Right atrium auricular region (tissue), 2 donors: ENCODE data around the gene TP53TG5. TPM values are rescaled to one million over a fixed set of nuclear protein-coding genes. Genes with fewer than 3 reads are reported as not detected.

Experiments used
- DNase-seq: peaks from one replicate; pipeline ENCODE4 v3.0.0-alpha.2; 2019; ENCODE audit warnings: low spot score
- H3K27ac ChIP-seq, 2 donors: fragments of 200-600 bp; sonication (generic); 1 replicate in 1 of 2; 2 replicates in 1 of 2; pipeline ENCODE4 v1.5.1; 2016 to 2019
- H3K27me3 ChIP-seq, 2 donors: fragments of 200-600 bp; sonication (generic); one replicate each; pipeline versions ENCODE4 v1.5.1 to v1.6.0; 2017 to 2019
- H3K36me3 ChIP-seq: fragments of 200-600 bp; sonication (generic); one replicate; pipeline ENCODE4 v1.5.1; 2016
- H3K4me1 ChIP-seq, 2 donors: fragments of 200-600 bp; sonication (generic); one replicate each; pipeline versions ENCODE4 v1.5.1 to v1.6.0; 2017 to 2019
- H3K4me3 ChIP-seq, 2 donors: fragments of 200-600 bp; sonication (generic); 1 replicate in 1 of 2; 2 replicates in 1 of 2; pipeline ENCODE4 v1.5.1; 2017 to 2019; ENCODE audit warnings: mild to moderate bottlenecking in 1 of 2, moderate library complexity in 1 of 2
- H3K9me3 ChIP-seq, 2 donors: fragments of 200-600 bp; sonication (generic); one replicate each; pipeline ENCODE4 v1.5.1; 2019
- CTCF ChIP-seq, 2 donors: fragments of 200-600 bp; sonication (generic); IDR thresholded peaks; one replicate each; pipeline ENCODE4 v1.5.1; 2019; ENCODE audit warnings: antibody characterized with exemption in 2 of 2
- microRNA-seq, 2 donors: library from miRNA; unstranded; fragments of <30 nt; microRNA quantifications; one replicate each; pipeline ENCODE4, GENCODE V29; 2016 to 2017; ENCODE audit warnings: borderline number of aligned reads in 2 of 2, borderline replicate concordance in 1 of 2
- total RNA-seq, 2 donors: library from RNA; depleted of rRNA; stranded (reverse); fragments of >200 nt; gene quantifications; one replicate each; pipeline ENCODE4 v1.1.0, GENCODE V29; 2016

The TP53TG5 gene
- total RNA-seq, 2 donors from 2014 or later, result not detected

- Histone ChIP-seq H3K36me3 (peaks cover 53% of the 10 kb centered on the region), H3K4me1 (no peaks in the 10 kb centered on the region), H3K4me3 (no peak overlapping the region), H3K27me3 (no peaks in the 10 kb centered on the region), H3K27ac (no peak overlapping the region), H3K9me3 (no peaks in the 10 kb centered on the region)
- DNase-seq, result no peak
- TF ChIP-seq CTCF (IDR thresholded peaks at IDR 0.05), result no peak
Measured at GRCh38 chr20:45325371-45325770, 52.8 kb downstream of the TP53TG5 start.

DNA sequence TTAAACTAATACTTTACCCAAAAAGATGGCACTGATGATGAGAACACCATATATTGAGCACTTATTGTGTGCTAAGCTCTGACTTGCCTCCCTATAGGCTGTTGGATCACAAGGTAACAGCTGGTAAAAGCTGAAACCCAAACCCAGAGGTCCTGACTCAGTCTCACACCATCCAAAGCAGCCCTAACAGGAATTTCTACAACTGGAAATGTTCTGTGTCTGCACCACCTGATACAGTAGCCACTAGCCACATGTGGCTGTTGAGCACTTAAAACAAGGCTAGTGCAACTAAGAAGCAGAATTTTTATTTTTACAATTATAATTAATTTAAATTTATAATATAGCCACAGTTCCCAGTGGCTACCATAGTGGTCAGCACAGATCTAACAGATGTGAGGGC lies 54.4 kb downstream of the TP53TG5 start:
- H3K36me3 ChIP-seq, result peaks cover 37% of the 10 kb centered on the region
- TF ChIP-seq CTCF (IDR thresholded peaks at IDR 0.05), result no peak
- H3K9me3 ChIP-seq, result no peaks in the 10 kb centered on the region
- H3K27ac ChIP-seq, result peak overlapping the region; percentile 22 to 29
- H3K4me3 ChIP-seq, result no peak overlapping the region
- no peak for DNase-seq
- no peaks in the 10 kb centered on the region for H3K27me3 ChIP-seq
- H3K4me1 ChIP-seq, result peaks cover 0 to 5% of the 10 kb centered on the region in 2 donors

DNA sequence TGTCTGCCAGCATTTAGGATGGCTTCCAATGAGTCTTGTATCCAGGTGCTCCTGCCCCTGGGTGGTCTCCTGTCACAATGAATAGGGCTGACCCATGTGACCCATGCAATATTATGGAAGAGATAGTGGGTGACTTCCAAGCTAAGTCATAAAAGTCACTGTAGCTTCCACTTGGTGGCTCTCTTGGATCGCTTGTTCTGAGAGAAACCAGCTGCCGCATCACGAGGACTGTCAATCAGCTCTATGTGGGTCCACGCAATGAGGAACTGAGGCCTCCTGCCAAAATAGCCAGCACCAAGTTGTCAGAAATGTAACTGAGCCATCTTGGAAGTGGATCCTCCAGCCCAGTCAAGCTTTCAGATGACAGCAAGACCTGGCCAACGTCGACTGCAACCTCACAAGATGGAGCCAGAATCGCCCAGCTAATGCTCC lies 55.2 kb downstream of the TP53TG5 start:
- Histone ChIP-seq H3K27me3 (no peaks in the 10 kb centered on the region), H3K4me1 (peaks cover 0 to 5% of the 10 kb centered on the region in 2 donors), H3K36me3 (peaks cover 30% of the 10 kb centered on the region), H3K9me3 (no peaks in the 10 kb centered on the region), H3K27ac (peak overlapping the region in 1 of 2 donors; percentile 29), H3K4me3 (no peak overlapping the region)
- DNase-seq, result peak; percentile 78
- TF ChIP-seq CTCF (IDR thresholded peaks at IDR 0.05), result peak; percentile 18 to 68

Small RNAs within 50 kb of the gene (microRNA-seq; reads per million reads assigned to microRNA genes)
- gene MIR6812, result 0 reads per million in 2 donors

Other genes with a start within 250 kb of the TP53TG5 start
- not detected for gene PI3, start 203.4 kb downstream of the TP53TG5 start, total RNA-seq
- not detected for gene SEMG1, start 171.3 kb downstream of the TP53TG5 start, total RNA-seq
- not detected for gene SEMG2, start 157.0 kb downstream of the TP53TG5 start, total RNA-seq
- gene SLPI, start 123.8 kb downstream of the TP53TG5 start, total RNA-seq, result 100 to 1,000 TPM in 1 of 2 donors, 10 to 100 TPM in 1; 57.3 to 306 TPM
- gene RBPJL, start 71.5 kb downstream of the TP53TG5 start, total RNA-seq, result not detected
- gene MATN4, start 70.0 kb downstream of the TP53TG5 start, total RNA-seq, result not detected
- 10 to 100 TPM; 71.4 to 95.2 TPM for gene SDC4, start 29.9 kb downstream of the TP53TG5 start, total RNA-seq
- 10 to 100 TPM; 31.7 to 41.9 TPM for gene SYS1, start 15.2 kb downstream of the TP53TG5 start, total RNA-seq
- gene DBNDD2, start 30.0 kb upstream of the TP53TG5 start, total RNA-seq, result 100 to 1,000 TPM; 139 to 159 TPM
- 100 to 1,000 TPM; 140 to 168 TPM for gene PIGT, start 37.8 kb upstream of the TP53TG5 start, total RNA-seq
- gene WFDC2, start 91.4 kb upstream of the TP53TG5 start, total RNA-seq, result 10 to 100 TPM in 1 of 2 donors, not detected in 1; 12.4 TPM
- not detected for gene SPINT3, start 137.3 kb upstream of the TP53TG5 start, total RNA-seq
- gene WFDC6, start 161.2 kb upstream of the TP53TG5 start, total RNA-seq, result not detected
- gene EPPIN, start 169.1 kb upstream of the TP53TG5 start, total RNA-seq, result not detected
- not detected for gene WFDC8, start 201.0 kb upstream of the TP53TG5 start, total RNA-seq